Left ventricle myocardium inferior (tissue), 1 donor: Measurements from ENCODE around the gene PUDP. TPM values are rescaled to one million over a fixed set of nuclear protein-coding genes. Genes with fewer than 3 reads are reported as not detected.

Source experiments
- DNase-seq: peaks from one replicate; pipeline ENCODE4 v3.0.0-alpha.2; 2020
- H3K27ac ChIP-seq: fragments of 200-600 bp; replicated peaks from 2 replicates; pipeline ENCODE4 v1.8.0; 2021
- H3K27me3 ChIP-seq: fragments of 200-600 bp; 2 replicates; pipeline ENCODE4 v1.8.0; 2021; ENCODE audit warnings: low read depth
- H3K36me3 ChIP-seq: fragments of 200-600 bp; 2 replicates; pipeline ENCODE4 v1.8.0; 2021
- H3K4me1 ChIP-seq: fragments of 200-600 bp; 2 replicates; pipeline ENCODE4 v1.8.0; 2021
- H3K4me3 ChIP-seq: fragments of 200-600 bp; 2 replicates; pipeline ENCODE4 v1.8.0; 2021; ENCODE audit warnings: mild to moderate bottlenecking, moderate library complexity
- H3K9me3 ChIP-seq: fragments of 200-600 bp; replicated peaks from 2 replicates; pipeline ENCODE4 v1.8.0; 2021
- CTCF ChIP-seq: fragments of 200-600 bp; IDR thresholded peaks from 2 replicates; pipeline ENCODE4 v1.8.0; 2021; ENCODE audit warnings: antibody characterized with exemption, mild to moderate bottlenecking, borderline replicate concordance
- intact Hi-C: fragments of 100-400 bp; cut with micrococcal nuclease; formaldehyde crosslinking; loops from one replicate; pipeline ENCODE4 v1.11.0; 2022
- total RNA-seq: library from RNA; stranded (reverse); fragmentation: NEBNext Ultra II Directional; extraction: Animal tissue kit (Norgen Biotek cat#: 25700); gene quantifications from one replicate; pipeline ENCODE4 v1.2.1, GENCODE V29; 2021
- donor health status: DM: no; HTN: yes; CAD: no; lungs with severe emphysema.

The PUDP gene
- total RNA-seq, 1 donor from 2014 or later = 27.1 TPM

DNA sequence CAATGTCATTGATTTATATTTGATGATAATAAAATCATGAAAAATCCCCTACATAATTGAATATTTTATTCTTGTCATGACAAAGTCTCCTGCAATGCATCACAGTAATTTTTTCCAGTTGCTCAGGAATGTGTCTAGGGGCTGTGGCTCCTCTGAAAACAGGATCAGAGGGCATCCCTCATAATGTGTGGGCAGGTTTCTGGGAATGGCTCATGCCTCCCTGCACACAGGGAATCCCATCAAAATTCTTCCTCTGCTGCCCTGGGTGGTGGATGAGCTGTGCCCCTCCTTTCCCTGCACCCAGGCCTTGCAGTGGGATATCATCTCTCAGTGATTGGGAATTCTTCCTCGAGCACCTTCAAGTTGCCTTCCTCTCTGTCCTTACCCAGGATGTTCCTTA lies 20.4 kb upstream of the PUDP start:
- no peaks in the 10 kb centered on the region for H3K36me3 ChIP-seq
- H3K4me1 ChIP-seq = no peaks in the 10 kb centered on the region
- no peak overlapping the region for H3K4me3 ChIP-seq
- H3K27me3 ChIP-seq = no peaks in the 10 kb centered on the region
- intact Hi-C loops = no loop called here
- no peak for TF ChIP-seq CTCF
- no peaks in the 10 kb centered on the region for H3K9me3 ChIP-seq
- H3K27ac ChIP-seq = no peak overlapping the region
- DNase-seq = no peak

DNA sequence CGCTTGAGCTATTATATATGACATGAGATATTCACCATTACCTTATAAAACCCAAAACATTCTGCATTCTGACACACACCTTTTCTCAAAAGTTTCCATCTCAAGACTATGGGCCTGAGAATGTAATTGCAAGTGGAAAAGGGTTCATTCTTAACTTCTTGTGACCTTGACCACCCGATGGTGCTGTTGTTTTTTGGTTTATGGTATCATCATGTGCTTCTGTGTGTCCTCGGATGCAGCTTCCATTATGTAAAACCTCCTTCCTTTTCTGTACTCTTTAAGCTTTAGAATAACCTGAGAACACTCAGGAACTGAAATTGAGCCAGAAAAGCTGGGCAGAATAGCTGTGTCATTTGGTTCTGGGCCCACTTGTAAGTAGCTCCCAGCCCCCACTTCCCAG lies 16.2 kb upstream of the PUDP start:
- no peak for DNase-seq
- no peaks in the 10 kb centered on the region for H3K4me1 ChIP-seq
- H3K27ac ChIP-seq = no peak overlapping the region
- no peak for TF ChIP-seq CTCF
- no peaks in the 10 kb centered on the region for H3K9me3 ChIP-seq
- H3K27me3 ChIP-seq = no peaks in the 10 kb centered on the region
- no peaks in the 10 kb centered on the region for H3K36me3 ChIP-seq
- intact Hi-C loops = no loop called here
- H3K4me3 ChIP-seq = no peak overlapping the region

GRCh38 chrX:7163146-7163677 lies 15.3 kb upstream of the PUDP start:
- Histone ChIP-seq H3K27ac (no peak overlapping the region), H3K9me3 (no peaks in the 10 kb centered on the region), H3K27me3 (no peaks in the 10 kb centered on the region), H3K4me3 (no peak overlapping the region), H3K36me3 (no peaks in the 10 kb centered on the region), H3K4me1 (no peaks in the 10 kb centered on the region)
- no peak for TF ChIP-seq CTCF
- no peak for DNase-seq
- intact Hi-C loops = no loop called here

GRCh38 chrX:7159149-7159861 lies 11.4 kb upstream of the PUDP start:
- H3K4me1 ChIP-seq = no peaks in the 10 kb centered on the region
- no peaks in the 10 kb centered on the region for H3K27me3 ChIP-seq
- no peaks in the 10 kb centered on the region for H3K36me3 ChIP-seq
- no peak for DNase-seq
- no peak overlapping the region for H3K4me3 ChIP-seq
- no peak overlapping the region for H3K27ac ChIP-seq
- intact Hi-C loops = no loop called here
- no peak for TF ChIP-seq CTCF
- no peaks in the 10 kb centered on the region for H3K9me3 ChIP-seq

DNA sequence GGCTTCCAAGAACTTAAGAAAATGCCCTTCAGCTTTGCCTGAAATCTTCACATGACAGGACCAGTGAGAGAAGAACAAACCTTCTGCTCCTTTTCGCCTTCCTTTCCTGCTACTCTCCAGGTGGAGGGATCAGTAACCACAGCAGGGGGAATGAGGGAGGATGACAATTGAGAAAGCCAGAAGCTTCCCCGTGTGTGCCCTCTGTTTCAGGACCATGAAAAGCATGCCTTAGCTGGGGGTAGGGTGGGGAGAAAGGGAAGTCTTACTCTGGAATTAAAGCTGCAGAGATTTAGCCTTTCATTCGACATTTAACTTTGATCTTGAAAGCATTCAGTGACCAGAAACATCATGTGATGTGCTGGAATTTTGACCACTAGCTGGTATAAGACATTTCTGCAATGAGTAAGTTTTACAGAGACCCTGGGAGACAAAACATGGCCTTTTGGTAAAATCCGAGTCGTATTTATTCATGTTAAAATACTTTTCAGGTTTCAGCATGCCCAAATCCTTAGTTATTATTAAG lies 10.6 kb upstream of the PUDP start:
- Histone ChIP-seq H3K27me3 (no peaks in the 10 kb centered on the region), H3K4me1 (no peaks in the 10 kb centered on the region), H3K36me3 (no peaks in the 10 kb centered on the region), H3K4me3 (no peak overlapping the region), H3K27ac (no peak overlapping the region), H3K9me3 (no peaks in the 10 kb centered on the region)
- DNase-seq = no peak
- intact Hi-C loops = no loop called here
- TF ChIP-seq CTCF = no peak
